HS-5 (cell line): ENCODE results near the gene TBC1D17.

Experiments used
- DNase-seq: peaks from one replicate; pipeline ENCODE4 v3.0.0-alpha.2; 2012; ENCODE audit warnings: low read depth

TBC1D17 gene

GRCh38 chr19:49848938-49849337 is 28.6 kb upstream of the TBC1D17 start:
- no peak for DNase-seq

- DNase-seq = no peak
These were observed 27.9 kb upstream of the TBC1D17 start for GRCh38 chr19:49849433-49850220.

- DNase-seq = no peak
These were observed 27.3 kb upstream of the TBC1D17 start for GRCh38 chr19:49850221-49850486.

- peak; percentile 47 for DNase-seq
These were observed 26.8 kb upstream of the TBC1D17 start, which contains the start of gene PTOV1 for GRCh38 chr19:49850487-49851342. PTOV1 (plus strand) TSS chr19:49851159.

- no peak for DNase-seq
These were observed 25.8 kb upstream of the TBC1D17 start for GRCh38 chr19:49851456-49852259.

- DNase-seq = no peak
These were observed 24.8 kb upstream of the TBC1D17 start for GRCh38 chr19:49852631-49853126.

- no peak for DNase-seq
These were observed 23.6 kb upstream of the TBC1D17 start for GRCh38 chr19:49853852-49854377.

- no peak for DNase-seq
These were observed 22.9 kb upstream of the TBC1D17 start for GRCh38 chr19:49854378-49855263.

GRCh38 chr19:49855277-49855675 is 22.2 kb upstream of the TBC1D17 start:
- no peak for DNase-seq

GRCh38 chr19:49855676-49856573 is 21.6 kb upstream of the TBC1D17 start:
- DNase-seq = no peak

- DNase-seq = no peak
These were observed 20.9 kb upstream of the TBC1D17 start for GRCh38 chr19:49856574-49857021.

GRCh38 chr19:49857061-49857837 is 20.3 kb upstream of the TBC1D17 start:
- no peak for DNase-seq

GRCh38 chr19:49857838-49858087 is 19.7 kb upstream of the TBC1D17 start:
- DNase-seq = no peak

GRCh38 chr19:49858088-49858985 is 19.2 kb upstream of the TBC1D17 start:
- DNase-seq = no peak

- DNase-seq = no peak
These were observed 17.7 kb upstream of the TBC1D17 start for GRCh38 chr19:49859682-49860335.

- no peak for DNase-seq
These were observed 17.0 kb upstream of the TBC1D17 start for GRCh38 chr19:49860336-49861102.

- DNase-seq = no peak
These were observed 16.4 kb upstream of the TBC1D17 start for GRCh38 chr19:49861107-49861506.
